Neutrophil (primary cell): Measurements from ENCODE around the gene KIF13A.

Experiments used
- H3K27ac ChIP-seq: fragments of 200-600 bp; sonication (generic); 2 replicates; pipeline ENCODE4 v1.5.1; 2016; ENCODE audit warnings: mild to moderate bottlenecking, moderate library complexity
- H3K27me3 ChIP-seq: fragments of 200-600 bp; sonication (generic); 2 replicates; pipeline ENCODE4 v1.6.0; 2016; ENCODE audit warnings: mild to moderate bottlenecking
- H3K36me3 ChIP-seq: fragments of 200-600 bp; sonication (generic); 2 replicates; pipeline ENCODE4 v1.5.1; 2017
- H3K4me1 ChIP-seq, 2 experiments: fragments of 200-600 bp in 1 of 2; sonication (generic) in 1 of 2; 1 replicate in 1 of 2; 2 replicates in 1 of 2; pipeline versions ENCODE4 v1.5.1 to v1.6.1; 2013 to 2016; ENCODE audit warnings: low read depth in 1 of 2, low read length in 1 of 2, mild to moderate bottlenecking in 1 of 2, moderate library complexity in 1 of 2; ENCODE audit not compliant: control insufficient read depth in 1 of 2, insufficient read depth in 1 of 2
- H3K4me3 ChIP-seq, 2 experiments: fragments of 200-600 bp in 1 of 2; sonication (generic) in 1 of 2; 1 replicate in 1 of 2; 2 replicates in 1 of 2; pipeline ENCODE4 v1.5.1; 2013 to 2016; ENCODE audit warnings: low read depth in 1 of 2, low read length in 1 of 2, mild to moderate bottlenecking in 1 of 2, moderate library complexity in 1 of 2
- H3K9me3 ChIP-seq: fragments of 200-600 bp; sonication (generic); 2 replicates; pipeline ENCODE4 v1.5.1; 2016
- CTCF ChIP-seq: fragments of 200-600 bp; sonication (generic); IDR thresholded peaks from 2 replicates; pipeline ENCODE4 v1.5.1; 2016; ENCODE audit warnings: antibody characterized with exemption

KIF13A gene

GRCh38 chr6:17938901-17939300 lies 48.5 kb downstream of the KIF13A start:
- Histone ChIP-seq H3K4me1 (peaks cover 17 to 24% of the 10 kb centered on the region in 2 experiments), H3K36me3 (peaks cover 3% of the 10 kb centered on the region), H3K27ac (no peak overlapping the region), H3K27me3 (no peaks in the 10 kb centered on the region), H3K9me3 (no peaks in the 10 kb centered on the region), H3K4me3 (no peak overlapping the region)
- no peak for TF ChIP-seq CTCF

- peak overlapping the region; percentile 72 for H3K27ac ChIP-seq
- peaks cover 3% of the 10 kb centered on the region for H3K36me3 ChIP-seq
Measured at GRCh38 chr6:17935188-17936149, 52.0 kb downstream of the KIF13A start.

GRCh38 chr6:17933716-17934115 lies 53.7 kb downstream of the KIF13A start:
- no peaks in the 10 kb centered on the region for H3K9me3 ChIP-seq
- no peak overlapping the region for H3K4me3 ChIP-seq
- peaks cover 63 to 72% of the 10 kb centered on the region in 2 experiments for H3K4me1 ChIP-seq
- no peak for TF ChIP-seq CTCF
- no peaks in the 10 kb centered on the region for H3K27me3 ChIP-seq
- H3K36me3 ChIP-seq = no peaks in the 10 kb centered on the region
- H3K27ac ChIP-seq = peak overlapping the region; percentile 87

More at GRCh38 chr6:17935188-17936149, 52.0 kb downstream of the KIF13A start:
- no peak for TF ChIP-seq CTCF
- Histone ChIP-seq H3K9me3 (no peaks in the 10 kb centered on the region), H3K4me1 (peaks cover 50 to 57% of the 10 kb centered on the region in 2 experiments), H3K4me3 (no peak overlapping the region), H3K27me3 (no peaks in the 10 kb centered on the region)

- peaks cover 67 to 72% of the 10 kb centered on the region in 2 experiments for H3K4me1 ChIP-seq
- H3K9me3 ChIP-seq = no peaks in the 10 kb centered on the region
- peak overlapping the region; percentile 20 to 33 for H3K4me3 ChIP-seq
- no peaks in the 10 kb centered on the region for H3K27me3 ChIP-seq
- no peaks in the 10 kb centered on the region for H3K36me3 ChIP-seq
- no peak for TF ChIP-seq CTCF
- peak overlapping the region; percentile 87 for H3K27ac ChIP-seq
Measured at GRCh38 chr6:17932330-17932852, 55.0 kb downstream of the KIF13A start.

GRCh38 chr6:17931227-17931626 lies 56.2 kb downstream of the KIF13A start:
- no peaks in the 10 kb centered on the region for H3K36me3 ChIP-seq
- H3K4me1 ChIP-seq = peaks cover 65 to 67% of the 10 kb centered on the region in 2 experiments
- TF ChIP-seq CTCF = no peak
- no peaks in the 10 kb centered on the region for H3K27me3 ChIP-seq
- no peaks in the 10 kb centered on the region for H3K9me3 ChIP-seq
- peak overlapping the region; percentile 87 for H3K27ac ChIP-seq
- H3K4me3 ChIP-seq = peak overlapping the region; percentile 20 to 33
